ENCODE data around the gene SLC50A1.
A peak's percentile ranks its signal among the peaks of the same experiment; 100 is the strongest.

The SLC50A1 gene

GRCh38 chr1:155125946-155126555 lies 9.6 kb upstream of the SLC50A1 start:
- Histone ChIP-seq H3K36me3 (peaks cover 3% of the 10 kb centered on the region), H3K4me2 (peak overlapping the region; percentile 99; the same call in 1 of the 2 replicates), H3K27ac (no peak overlapping the region), H4K20me1 (no peaks in the 10 kb centered on the region), H3K9me3 (no peaks in the 10 kb centered on the region), H3K27me3 (peaks cover 35% of the 10 kb centered on the region), H3K4me3 (no peak overlapping the region), H3K9ac (no peak overlapping the region), H3K4me1 (peaks cover 44% of the 10 kb centered on the region)
- TF ChIP-seq Cebpa-rat (IDR thresholded peaks at IDR 0.05), result no peak

GRCh38 chr1:155126556-155127104 lies 9.0 kb upstream of the SLC50A1 start:
- TF ChIP-seq Cebpa-rat (IDR thresholded peaks at IDR 0.05), result no peak
- no peak overlapping the region for H3K27ac ChIP-seq
- H4K20me1 ChIP-seq, result no peaks in the 10 kb centered on the region
- peak overlapping the region; percentile 82 for H3K4me3 ChIP-seq
- no peaks in the 10 kb centered on the region for H3K9me3 ChIP-seq
- peak overlapping the region; percentile 99 for H3K4me2 ChIP-seq
- H3K27me3 ChIP-seq, result peaks cover 35% of the 10 kb centered on the region
- H3K36me3 ChIP-seq, result peaks cover 9% of the 10 kb centered on the region
- H3K9ac ChIP-seq, result 0 out of 2 replicates have a peak overlapping the region, but pooled peaks have one; percentile 61
- peaks cover 50% of the 10 kb centered on the region for H3K4me1 ChIP-seq

- no peaks in the 10 kb centered on the region for H3K9me3 ChIP-seq
- no peak for TF ChIP-seq Cebpa-rat (IDR thresholded peaks at IDR 0.05)
- peak within 1 kb of the TSS; percentile 82 for H3K4me3 ChIP-seq
- H3K9ac ChIP-seq, result peak within 1 kb of the TSS; percentile 84
- H3K27ac ChIP-seq, result peak within 1 kb of the TSS; percentile 74
- peaks cover 16% of the 10 kb centered on the region for H3K36me3 ChIP-seq
- peaks cover 35% of the 10 kb centered on the region for H3K27me3 ChIP-seq
- H3K4me1 ChIP-seq, result peaks cover 54% of the 10 kb centered on the region
- H4K20me1 ChIP-seq, result no peaks in the 10 kb centered on the region
- peak within 1 kb of the TSS; percentile 99 for H3K4me2 ChIP-seq
These were observed 8.3 kb upstream of the SLC50A1 start, which contains the start of gene EFNA1 for GRCh38 chr1:155127105-155127966. Gene EFNA1, plus strand, starts transcription at chr1:155127876. Its CDS starts 102 bp downstream, at chr1:155127978.

- Histone ChIP-seq H4K20me1 (no peaks in the 10 kb centered on the region), H3K4me2 (peak overlapping the region; percentile 99), H3K9me3 (no peaks in the 10 kb centered on the region), H3K4me3 (peak overlapping the region; percentile 82), H3K4me1 (peaks cover 54% of the 10 kb centered on the region), H3K27me3 (peaks cover 35% of the 10 kb centered on the region), H3K27ac (peak overlapping the region; percentile 74), H3K9ac (peak overlapping the region; percentile 84), H3K36me3 (peaks cover 24% of the 10 kb centered on the region)
- no peak for TF ChIP-seq Cebpa-rat (IDR thresholded peaks at IDR 0.05)
These were observed 7.5 kb upstream of the SLC50A1 start for GRCh38 chr1:155127967-155128754.

GRCh38 chr1:155128755-155129473 lies 6.7 kb upstream of the SLC50A1 start:
- peak overlapping the region; percentile 74 for H3K27ac ChIP-seq
- H3K36me3 ChIP-seq, result peaks cover 31% of the 10 kb centered on the region
- TF ChIP-seq Cebpa-rat (IDR thresholded peaks at IDR 0.05), result no peak
- peak overlapping the region; percentile 84 for H3K9ac ChIP-seq
- peak overlapping the region; percentile 99 for H3K4me2 ChIP-seq
- H3K4me1 ChIP-seq, result peaks cover 54% of the 10 kb centered on the region
- peaks cover 35% of the 10 kb centered on the region for H3K27me3 ChIP-seq
- H3K9me3 ChIP-seq, result no peaks in the 10 kb centered on the region
- peak overlapping the region; percentile 82 for H3K4me3 ChIP-seq
- no peaks in the 10 kb centered on the region for H4K20me1 ChIP-seq

GRCh38 chr1:155130272-155131006 lies 5.2 kb upstream of the SLC50A1 start:
- TF ChIP-seq Cebpa-rat (IDR thresholded peaks at IDR 0.05), result no peak
- H3K4me3 ChIP-seq, result peak overlapping the region; percentile 82
- peak overlapping the region; percentile 74 for H3K27ac ChIP-seq
- H3K9ac ChIP-seq, result peak overlapping the region; percentile 84
- no peaks in the 10 kb centered on the region for H3K9me3 ChIP-seq
- H4K20me1 ChIP-seq, result no peaks in the 10 kb centered on the region
- peaks cover 30% of the 10 kb centered on the region for H3K27me3 ChIP-seq
- H3K4me1 ChIP-seq, result peaks cover 68% of the 10 kb centered on the region
- peak overlapping the region; percentile 99 for H3K4me2 ChIP-seq
- peaks cover 41% of the 10 kb centered on the region for H3K36me3 ChIP-seq

GRCh38 chr1:155131285-155131684 lies 4.4 kb upstream of the SLC50A1 start:
- H3K27me3 ChIP-seq, result peaks cover 22% of the 10 kb centered on the region
- no peaks in the 10 kb centered on the region for H4K20me1 ChIP-seq
- no peak overlapping the region for H3K4me3 ChIP-seq
- H3K27ac ChIP-seq, result no peak overlapping the region
- peaks cover 41% of the 10 kb centered on the region for H3K36me3 ChIP-seq
- peaks cover 67% of the 10 kb centered on the region for H3K4me1 ChIP-seq
- peak overlapping the region; percentile 99 for H3K4me2 ChIP-seq
- H3K9ac ChIP-seq, result no peak overlapping the region
- no peak for TF ChIP-seq Cebpa-rat (IDR thresholded peaks at IDR 0.05)
- no peaks in the 10 kb centered on the region for H3K9me3 ChIP-seq

- H3K9me3 ChIP-seq, result no peaks in the 10 kb centered on the region
- H3K27ac ChIP-seq, result no peak overlapping the region
- no peak overlapping the region for H3K4me3 ChIP-seq
- peaks cover 65% of the 10 kb centered on the region for H3K4me1 ChIP-seq
- no peak overlapping the region for H3K9ac ChIP-seq
- TF ChIP-seq Cebpa-rat (IDR thresholded peaks at IDR 0.05), result no peak
- H4K20me1 ChIP-seq, result no peaks in the 10 kb centered on the region
- H3K36me3 ChIP-seq, result peaks cover 41% of the 10 kb centered on the region
- H3K27me3 ChIP-seq, result peaks cover 16% of the 10 kb centered on the region
- H3K4me2 ChIP-seq, result 0 out of 2 replicates have a peak overlapping the region, but pooled peaks have one; percentile 99
These were observed 3.8 kb upstream of the SLC50A1 start for GRCh38 chr1:155131856-155132255.

Measured in BLaER1 (cell line).